RWPE2 (cell line): Measurements from ENCODE around the gene PDIA6.

Experiments used
- ATAC-seq: fragments of 200-7000 bp; cut with Tn5 transposase; 3 replicates; pipeline ENCODE4 v1.9.1; 2021; ENCODE audit warnings: low read depth
- DNase-seq: peaks from one replicate; pipeline ENCODE4 v3.0.0-alpha.2; 2020; ENCODE audit warnings: low spot score
- H3K27ac ChIP-seq: fragments of 450-650 bp; 2 replicates; pipeline ENCODE4 v1.5.1; 2017; ENCODE audit warnings: mild to moderate bottlenecking; ENCODE audit not compliant: poor library complexity, severe bottlenecking
- H3K27me3 ChIP-seq: fragments of 250-450 bp; sonication (Bioruptor Pico); 2 replicates; pipeline ENCODE4 v1.5.1; 2021; ENCODE audit warnings: mild to moderate bottlenecking, moderate library complexity; ENCODE audit not compliant: insufficient read depth, poor library complexity, severe bottlenecking
- H3K36me3 ChIP-seq: fragments of 250-450 bp; sonication (Bioruptor Pico); 2 replicates; pipeline ENCODE4 v1.5.1; 2020; ENCODE audit warnings: low read depth, mild to moderate bottlenecking, moderate library complexity
- H3K4me1 ChIP-seq: fragments of 250-450 bp; sonication (Bioruptor Pico); 2 replicates; pipeline ENCODE4 v1.5.1; 2021; ENCODE audit warnings: mild to moderate bottlenecking, moderate library complexity; ENCODE audit not compliant: insufficient read depth, poor library complexity, severe bottlenecking
- H3K4me3 ChIP-seq: fragments of 250-450 bp; sonication (Bioruptor Pico); 2 replicates; pipeline ENCODE4 v1.5.1; 2021; ENCODE audit warnings: mild to moderate bottlenecking, moderate library complexity; ENCODE audit not compliant: severe bottlenecking
- H3K9me3 ChIP-seq: fragments of 250-450 bp; sonication (Bioruptor Pico); 2 replicates; pipeline ENCODE4 v1.5.1; 2021; ENCODE audit warnings: mild to moderate bottlenecking, moderate library complexity; ENCODE audit not compliant: severe bottlenecking
- TF ChIP-seq, protein P1 (sequence below): fragments of 450-650 bp; IDR thresholded peaks from one replicate; pipeline ENCODE4 v1.5.1; 2017; ENCODE audit warnings: mild to moderate bottlenecking, moderate library complexity; ENCODE audit not compliant: poor library complexity, severe bottlenecking

Gene PDIA6

DNA sequence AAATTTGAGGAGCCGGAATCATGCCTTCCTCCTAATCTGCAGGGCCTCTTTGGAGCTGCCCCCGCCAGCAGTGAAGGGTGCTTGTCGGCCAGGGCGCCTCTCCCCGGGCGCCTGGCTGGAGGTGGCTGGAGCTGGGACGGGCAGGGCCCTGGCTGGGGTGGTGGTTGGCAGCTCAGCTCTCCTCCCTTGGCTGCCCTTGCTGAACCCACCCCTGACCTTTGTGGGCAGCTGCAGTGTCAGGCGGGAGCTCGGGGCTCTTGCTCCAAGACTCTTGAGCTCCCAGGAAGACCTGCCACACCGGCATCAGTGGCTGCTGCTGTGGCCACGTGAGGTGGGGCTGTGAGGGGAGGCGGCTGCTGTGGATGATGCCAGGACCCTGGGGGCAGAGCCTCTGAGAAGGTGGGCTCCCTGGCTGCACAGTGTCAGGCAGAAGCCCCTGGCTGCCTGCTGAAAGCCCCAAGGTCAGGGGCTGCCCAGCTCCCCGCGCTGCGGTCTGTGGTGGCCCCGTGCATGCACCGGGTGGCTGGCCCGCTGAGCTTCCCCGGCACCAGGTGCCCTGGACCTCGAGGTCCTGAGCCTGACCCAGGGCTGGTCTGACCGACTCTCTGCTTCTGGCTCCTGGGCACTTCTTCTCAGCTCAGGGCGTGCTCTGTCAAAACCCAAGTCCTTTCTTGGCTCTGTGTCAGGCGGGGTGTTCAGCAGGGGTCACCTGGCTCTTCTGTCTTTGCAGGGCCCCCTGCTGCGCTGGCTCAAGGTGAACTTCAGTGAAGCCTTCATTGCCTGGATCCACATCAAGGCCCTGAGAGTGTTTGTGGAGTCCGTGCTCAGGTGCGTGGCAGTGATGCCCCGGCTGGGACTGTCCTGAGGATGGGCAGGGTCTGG is 34.5 kb downstream of the PDIA6 start:
- Histone ChIP-seq H3K27ac (no peak overlapping the region), H3K27me3 (no peaks in the 10 kb centered on the region), H3K4me3 (no peak overlapping the region), H3K36me3 (peaks cover 41% of the 10 kb centered on the region), H3K4me1 (peaks cover 11% of the 10 kb centered on the region), H3K9me3 (no peaks in the 10 kb centered on the region)
- ATAC-seq (no peak), DNase-seq (no peak)
- TF ChIP-seq, protein P1, sequence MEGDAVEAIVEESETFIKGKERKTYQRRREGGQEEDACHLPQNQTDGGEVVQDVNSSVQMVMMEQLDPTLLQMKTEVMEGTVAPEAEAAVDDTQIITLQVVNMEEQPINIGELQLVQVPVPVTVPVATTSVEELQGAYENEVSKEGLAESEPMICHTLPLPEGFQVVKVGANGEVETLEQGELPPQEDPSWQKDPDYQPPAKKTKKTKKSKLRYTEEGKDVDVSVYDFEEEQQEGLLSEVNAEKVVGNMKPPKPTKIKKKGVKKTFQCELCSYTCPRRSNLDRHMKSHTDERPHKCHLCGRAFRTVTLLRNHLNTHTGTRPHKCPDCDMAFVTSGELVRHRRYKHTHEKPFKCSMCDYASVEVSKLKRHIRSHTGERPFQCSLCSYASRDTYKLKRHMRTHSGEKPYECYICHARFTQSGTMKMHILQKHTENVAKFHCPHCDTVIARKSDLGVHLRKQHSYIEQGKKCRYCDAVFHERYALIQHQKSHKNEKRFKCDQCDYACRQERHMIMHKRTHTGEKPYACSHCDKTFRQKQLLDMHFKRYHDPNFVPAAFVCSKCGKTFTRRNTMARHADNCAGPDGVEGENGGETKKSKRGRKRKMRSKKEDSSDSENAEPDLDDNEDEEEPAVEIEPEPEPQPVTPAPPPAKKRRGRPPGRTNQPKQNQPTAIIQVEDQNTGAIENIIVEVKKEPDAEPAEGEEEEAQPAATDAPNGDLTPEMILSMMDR = no peak

DNA sequence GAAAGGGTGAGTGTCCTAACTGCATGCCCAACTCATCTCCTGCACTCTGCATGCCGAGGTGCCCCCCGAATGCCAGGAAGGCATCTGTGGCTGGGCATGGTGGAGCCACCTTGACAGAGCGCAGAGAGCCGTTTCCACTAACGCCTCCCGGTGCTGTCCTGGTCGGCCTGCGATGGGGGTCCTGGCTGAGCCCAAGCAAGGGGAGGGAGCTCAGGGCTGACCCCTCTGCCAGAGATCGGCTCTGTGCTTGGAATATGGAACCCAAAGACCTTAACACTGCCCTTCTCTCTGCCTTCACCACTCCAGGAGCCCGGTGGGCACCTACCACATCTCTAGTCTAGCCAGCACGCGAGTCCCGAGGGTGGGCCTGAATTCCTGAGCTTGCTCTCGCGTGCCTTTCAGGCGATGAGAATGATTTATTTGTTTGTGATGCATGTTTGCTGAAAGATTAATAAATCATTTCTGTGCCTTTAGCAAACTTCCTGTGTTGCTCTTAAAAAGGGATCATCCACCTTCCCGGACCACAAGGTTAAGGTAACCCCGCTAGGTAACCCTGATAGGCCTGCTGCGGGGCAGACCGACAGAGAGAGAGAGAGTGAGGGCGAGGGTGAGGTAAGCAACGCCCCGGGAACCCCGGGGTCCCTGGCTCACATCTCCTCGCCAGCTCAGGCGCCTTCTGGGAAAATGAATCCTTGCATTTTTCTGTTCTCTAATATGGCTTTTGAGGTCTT is 35.3 kb downstream of the PDIA6 start:
- Histone ChIP-seq H3K4me3 (no peak overlapping the region), H3K36me3 (peaks cover 35% of the 10 kb centered on the region), H3K27me3 (no peaks in the 10 kb centered on the region), H3K9me3 (no peaks in the 10 kb centered on the region), H3K27ac (no peak overlapping the region), H3K4me1 (peaks cover 11% of the 10 kb centered on the region)
- TF ChIP-seq, protein P1 = no peak
- no peak for ATAC-seq
- DNase-seq = no peak

DNA sequence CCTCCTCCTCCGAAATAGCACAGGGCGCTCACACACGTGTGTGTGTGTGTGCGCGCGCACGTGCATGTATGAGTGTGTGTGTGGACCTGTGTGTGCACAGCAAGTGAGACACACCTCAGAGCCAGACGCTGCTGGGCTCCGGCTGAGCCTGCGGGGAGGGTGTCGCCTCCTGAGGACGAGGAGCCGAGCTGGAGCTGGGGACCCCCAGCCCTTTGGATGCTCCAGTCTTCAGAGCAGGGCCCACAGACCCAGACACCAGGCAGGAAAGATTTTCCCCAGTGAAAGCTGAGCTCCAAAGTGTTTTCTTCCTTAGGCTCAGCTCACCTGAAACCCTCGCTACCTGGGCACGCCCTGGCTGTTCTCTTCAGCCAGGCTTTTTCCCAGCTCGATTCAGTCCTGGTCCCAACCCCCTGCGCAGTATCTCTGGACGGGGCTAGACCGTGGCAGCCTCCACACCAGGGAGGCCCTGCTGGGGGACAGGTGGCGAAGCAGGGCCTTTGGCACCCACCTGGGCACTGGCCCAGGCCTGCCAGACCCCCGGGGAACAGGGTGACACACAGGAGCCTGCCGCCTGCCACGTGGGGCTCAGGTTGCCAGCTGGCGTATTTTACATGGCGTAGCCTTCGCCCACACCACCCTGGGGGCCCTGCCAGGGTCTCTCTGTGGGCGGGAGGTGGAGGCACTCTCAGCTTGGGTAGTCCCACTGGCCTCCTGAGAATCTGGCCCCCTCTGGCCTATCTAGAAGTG is 36.2 kb downstream of the PDIA6 start:
- Histone ChIP-seq H3K36me3 (peaks cover 27% of the 10 kb centered on the region), H3K4me3 (no peak overlapping the region), H3K4me1 (peaks cover 11% of the 10 kb centered on the region), H3K27me3 (no peaks in the 10 kb centered on the region), H3K27ac (no peak overlapping the region), H3K9me3 (no peaks in the 10 kb centered on the region)
- TF ChIP-seq, protein P1 = no peak
- ATAC-seq = no peak; the same call in 2 of the 3 replicates
- DNase-seq = no peak

DNA sequence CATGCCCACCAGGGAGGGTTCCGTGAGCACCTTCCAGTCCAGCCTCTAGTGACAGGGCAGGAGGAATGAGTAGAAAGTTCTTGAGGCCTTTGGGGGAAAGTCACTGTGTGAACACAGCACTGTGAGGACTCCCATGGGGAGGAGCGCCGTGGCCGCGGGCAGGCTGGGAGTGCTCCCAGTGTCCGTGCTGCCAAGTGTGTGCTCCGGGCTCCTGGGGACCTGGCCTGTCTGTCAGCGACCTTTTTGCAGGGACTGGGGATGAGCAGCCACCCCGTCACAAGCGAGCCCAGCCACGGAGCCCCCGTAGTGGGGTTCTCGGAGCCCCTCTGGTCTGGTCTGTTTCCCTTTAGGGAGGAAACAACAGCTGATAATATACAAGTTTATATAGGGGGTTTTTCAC is 36.8 kb downstream of the PDIA6 start:
- Histone ChIP-seq H3K36me3 (peaks cover 21% of the 10 kb centered on the region), H3K27ac (no peak overlapping the region), H3K4me1 (peaks cover 11% of the 10 kb centered on the region), H3K27me3 (no peaks in the 10 kb centered on the region), H3K9me3 (no peaks in the 10 kb centered on the region), H3K4me3 (no peak overlapping the region)
- TF ChIP-seq, protein P1 = no peak
- no peak for ATAC-seq
- DNase-seq = no peak
